Measurements from ENCODE around the gene RMP24.

Gene RMP24

DNA sequence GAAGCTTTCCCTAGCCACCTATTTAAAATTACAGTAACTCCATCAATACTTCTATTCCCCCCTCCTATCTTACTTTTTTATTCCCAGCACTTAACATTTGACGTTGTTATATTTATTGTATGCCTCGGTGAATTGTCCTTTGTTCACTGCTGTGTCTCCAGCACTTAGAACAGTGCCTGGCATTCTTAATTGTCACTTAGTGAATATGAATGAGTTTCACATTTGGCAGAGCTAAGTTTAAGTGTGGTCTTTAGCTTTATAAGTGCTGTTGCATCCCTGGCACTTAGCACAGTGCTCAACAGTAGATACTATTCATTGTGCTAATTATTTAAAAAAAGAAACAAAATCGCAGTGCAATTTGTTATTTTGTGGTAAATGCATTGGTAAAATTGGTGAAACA is 1.7 kb downstream of the RMP24 start:
- Mint-ChIP-seq H3K27me3 (ENCODE audit: insufficient read depth) (no peaks in the 10 kb centered on the region), H3K9me3 (no peaks in the 10 kb centered on the region), H3K4me1 (peaks cover 15% of the 10 kb centered on the region), H3K27ac (no peak overlapping the region), H3K36me3 (ENCODE audit: low read depth) (peaks cover 48% of the 10 kb centered on the region), H3K4me3 (peak overlapping the region; percentile 92)
- Histone ChIP-seq H3K36me3 (ENCODE audit: control insufficient read depth, insufficient read depth, low read length) (peaks cover 54% of the 10 kb centered on the region), H3K4me3 (ENCODE audit: low read length) (peak overlapping the region; percentile 88), H3K9me3 (ENCODE audit: control insufficient read depth, low read length) (no peaks in the 10 kb centered on the region), H3K27ac (ENCODE audit: low read depth, low read length) (no peak overlapping the region), H3K27me3 (ENCODE audit: control insufficient read depth, insufficient read depth, low read length, poor library complexity, severe bottlenecking) (no peaks in the 10 kb centered on the region), H3K9ac (ENCODE audit: extremely low read depth, low read length, poor library complexity, severe bottlenecking) (no peak overlapping the region), H3K4me1 (ENCODE audit: control insufficient read depth, insufficient read depth, low read length) (no peaks in the 10 kb centered on the region)
- WGBS, 2 experiments (ENCODE audit: insufficient coverage in 1 of 2, insufficient read length in 1 of 2) = 96 to 100% methylated on average over 3 of the region's 3 CpGs
- TF ChIP-seq CTCF (conservative IDR thresholded peaks at IDR 0.05) = no peak
- no peak for DNase-seq

GRCh38 chr18:35979112-35979511 is 6.6 kb downstream of the RMP24 start:
- peaks cover under 1% of the 10 kb centered on the region for H3K4me1 Mint-ChIP-seq
- Histone ChIP-seq H3K27me3 (ENCODE audit: control insufficient read depth, insufficient read depth, low read length, poor library complexity, severe bottlenecking) (no peaks in the 10 kb centered on the region), H3K9ac (ENCODE audit: extremely low read depth, low read length, poor library complexity, severe bottlenecking) (no peak overlapping the region), H3K9me3 (ENCODE audit: control insufficient read depth, low read length) (no peaks in the 10 kb centered on the region), H3K27ac (ENCODE audit: low read depth, low read length) (no peak overlapping the region), H3K36me3 (ENCODE audit: control insufficient read depth, insufficient read depth, low read length) (peaks cover 77% of the 10 kb centered on the region), H3K4me3 (ENCODE audit: low read length) (no peak overlapping the region), H3K4me1 (ENCODE audit: control insufficient read depth, insufficient read depth, low read length) (no peaks in the 10 kb centered on the region)
- peaks cover 79% of the 10 kb centered on the region for H3K36me3 Mint-ChIP-seq (ENCODE audit: low read depth)
- no peaks in the 10 kb centered on the region for H3K27me3 Mint-ChIP-seq (ENCODE audit: insufficient read depth)
- DNase-seq = no peak
- H3K9me3 Mint-ChIP-seq = no peaks in the 10 kb centered on the region
- no peak overlapping the region for H3K27ac Mint-ChIP-seq
- no peak overlapping the region for H3K4me3 Mint-ChIP-seq
- TF ChIP-seq CTCF (conservative IDR thresholded peaks at IDR 0.05) = no peak

GRCh38 chr18:35982409-35983114 is 10.1 kb downstream of the RMP24 start:
- Histone ChIP-seq H3K27me3 (ENCODE audit: control insufficient read depth, insufficient read depth, low read length, poor library complexity, severe bottlenecking) (no peaks in the 10 kb centered on the region), H3K9me3 (ENCODE audit: control insufficient read depth, low read length) (no peaks in the 10 kb centered on the region), H3K36me3 (ENCODE audit: control insufficient read depth, insufficient read depth, low read length) (peaks cover 47% of the 10 kb centered on the region), H3K27ac (ENCODE audit: low read depth, low read length) (no peak overlapping the region), H3K4me3 (ENCODE audit: low read length) (no peak overlapping the region), H3K4me1 (ENCODE audit: control insufficient read depth, insufficient read depth, low read length) (no peaks in the 10 kb centered on the region), H3K9ac (ENCODE audit: extremely low read depth, low read length, poor library complexity, severe bottlenecking) (no peak overlapping the region)
- Mint-ChIP-seq H3K27ac (no peak overlapping the region), H3K36me3 (ENCODE audit: low read depth) (peaks cover 54% of the 10 kb centered on the region), H3K4me1 (no peaks in the 10 kb centered on the region), H3K9me3 (no peaks in the 10 kb centered on the region), H3K4me3 (no peak overlapping the region), H3K27me3 (ENCODE audit: insufficient read depth) (no peaks in the 10 kb centered on the region)
- 80% methylated on average over 1 of the region's 2 CpGs; no CpG with 5 or more reads in 1 of the 2 experiments for WGBS, 2 experiments (ENCODE audit: insufficient coverage in 1 of 2, insufficient read length in 1 of 2)
- no peak for TF ChIP-seq CTCF (conservative IDR thresholded peaks at IDR 0.05)
- no peak for DNase-seq

All from endodermal cell (in vitro differentiated cells).